ENCODE results near the gene ERBB2.
"Not testable (repeated sequence)": the region's sequence is repeated elsewhere in the genome, so short reads cannot be mapped to it uniquely, and the experiment has no call there.

The ERBB2 gene

DNA sequence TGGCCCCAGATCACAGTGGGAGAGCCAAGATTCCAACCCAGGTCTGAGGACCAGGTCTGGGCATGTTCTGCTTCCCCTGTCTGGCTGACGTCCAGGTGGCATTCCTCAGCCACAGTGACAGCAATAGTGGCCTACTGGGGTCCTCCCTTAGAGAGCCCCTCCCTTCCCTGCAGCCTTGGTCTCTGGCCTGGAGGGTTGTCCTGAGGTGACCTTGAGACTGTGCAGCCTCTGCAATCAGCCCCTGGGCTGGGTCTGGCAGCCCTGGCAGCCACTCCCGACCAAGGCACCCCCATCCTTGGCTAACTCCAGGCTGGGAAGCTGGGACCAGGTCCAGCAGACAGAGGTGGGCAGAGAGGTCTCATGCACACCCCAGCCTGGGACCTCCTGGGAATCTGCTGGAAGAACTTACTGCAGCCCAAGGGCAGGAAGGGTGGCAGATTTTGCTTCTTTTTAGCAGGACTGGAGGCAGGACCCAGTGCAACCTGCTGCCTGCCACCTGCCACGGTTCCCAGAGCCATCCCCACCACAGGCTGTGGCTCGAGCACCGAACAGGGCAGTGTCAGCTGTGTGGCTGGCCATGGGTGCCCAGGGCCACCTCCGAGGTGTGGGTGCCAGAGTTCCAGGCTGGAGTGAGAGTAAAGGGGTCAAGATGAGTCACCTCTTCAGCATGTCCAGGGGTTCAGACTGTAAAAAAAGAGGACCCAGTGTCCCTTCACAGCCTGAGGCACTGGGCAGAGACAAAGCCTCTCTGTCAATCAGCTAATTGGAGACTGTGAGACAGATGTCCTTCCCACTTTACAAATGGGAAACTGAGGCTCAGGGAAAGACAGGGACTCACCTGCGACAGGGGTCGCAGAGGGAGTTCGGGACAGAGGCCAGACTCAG, 50.5 kb downstream of the ERBB2 start:
- no peak for FAIRE-seq

- no peak for FAIRE-seq
Measured at GRCh38 chr17:39751016-39751543, 51.2 kb downstream of the ERBB2 start.

- no peak for FAIRE-seq
Measured at GRCh38 chr17:39751637-39752036, 51.8 kb downstream of the ERBB2 start.

- FAIRE-seq = no peak
Measured at GRCh38 chr17:39752241-39752881, 52.5 kb downstream of the ERBB2 start.

GRCh38 chr17:39753514-39754160, 53.8 kb downstream of the ERBB2 start:
- FAIRE-seq = no peak

DNA sequence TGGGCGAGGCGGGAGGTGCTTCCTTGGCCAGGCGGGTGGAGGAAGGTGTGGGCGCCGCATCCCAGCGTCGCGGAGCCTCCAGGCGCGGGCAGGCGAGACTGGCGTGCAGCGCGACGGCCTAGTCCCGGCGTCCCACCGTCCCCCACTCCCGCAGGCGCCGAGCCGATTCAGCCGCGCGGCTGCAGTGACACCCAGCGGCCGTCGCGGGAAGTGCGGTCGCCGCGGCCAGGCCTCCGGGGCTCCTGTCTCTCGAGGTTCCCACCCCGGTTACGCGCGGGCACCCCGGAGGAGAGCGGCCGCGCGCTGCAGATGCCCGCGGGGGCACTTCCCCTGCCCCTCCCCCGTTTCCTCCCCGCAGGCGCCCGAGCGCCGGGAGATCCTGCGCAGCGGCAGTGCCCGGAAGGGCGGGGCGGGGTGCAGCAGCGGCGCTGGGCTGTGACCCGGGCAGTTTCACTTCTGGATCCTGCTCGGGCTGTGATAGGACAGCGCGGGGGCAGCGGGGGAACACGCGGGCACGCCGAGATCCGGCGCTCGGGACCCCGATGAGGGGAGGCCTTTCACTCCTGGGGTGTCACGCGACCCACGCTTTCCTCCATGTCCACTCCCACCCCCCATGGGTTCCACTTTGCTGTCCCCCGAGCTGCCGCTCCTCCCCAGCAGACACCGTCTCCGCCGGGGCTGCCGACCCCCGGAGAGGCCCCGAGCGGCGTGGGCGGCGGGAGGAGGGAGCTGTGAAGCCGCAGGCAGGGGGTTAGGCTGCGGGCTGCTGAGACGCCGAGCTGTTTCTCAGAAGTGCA, 54.5 kb downstream of the ERBB2 start:
- no peak for FAIRE-seq

DNA sequence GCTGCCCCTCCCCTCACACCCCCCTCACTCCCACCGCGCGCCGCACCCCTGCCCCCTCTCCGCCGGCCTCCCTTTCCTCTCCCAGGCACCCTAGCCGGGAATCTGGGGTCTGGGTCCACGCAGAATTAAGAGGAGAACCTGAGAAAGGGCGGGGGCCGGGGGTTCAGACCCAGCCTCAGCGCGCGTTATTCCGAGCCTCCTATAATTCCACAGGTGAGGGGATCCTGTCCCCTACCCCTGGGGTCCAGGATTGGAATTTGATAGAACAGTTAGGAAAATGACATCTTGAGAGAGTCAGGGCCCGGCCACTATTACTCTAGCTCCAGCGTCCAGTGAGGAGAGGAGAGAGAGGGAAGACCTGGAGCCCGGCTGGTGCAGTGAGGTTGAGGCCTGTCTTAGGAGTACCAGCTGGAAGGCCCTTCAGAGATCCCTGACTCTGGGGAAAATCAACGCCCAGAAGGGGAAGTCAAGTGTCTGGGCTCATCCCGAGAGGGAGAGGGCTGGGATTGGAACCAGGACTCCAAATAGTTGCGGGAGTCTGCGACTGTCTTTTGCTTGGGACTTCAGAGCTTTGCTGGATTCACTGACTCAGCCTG, 55.2 kb downstream of the ERBB2 start:
- no peak for FAIRE-seq

GRCh38 chr17:39755554-39756379, 55.9 kb downstream of the ERBB2 start:
- FAIRE-seq = no peak

DNA sequence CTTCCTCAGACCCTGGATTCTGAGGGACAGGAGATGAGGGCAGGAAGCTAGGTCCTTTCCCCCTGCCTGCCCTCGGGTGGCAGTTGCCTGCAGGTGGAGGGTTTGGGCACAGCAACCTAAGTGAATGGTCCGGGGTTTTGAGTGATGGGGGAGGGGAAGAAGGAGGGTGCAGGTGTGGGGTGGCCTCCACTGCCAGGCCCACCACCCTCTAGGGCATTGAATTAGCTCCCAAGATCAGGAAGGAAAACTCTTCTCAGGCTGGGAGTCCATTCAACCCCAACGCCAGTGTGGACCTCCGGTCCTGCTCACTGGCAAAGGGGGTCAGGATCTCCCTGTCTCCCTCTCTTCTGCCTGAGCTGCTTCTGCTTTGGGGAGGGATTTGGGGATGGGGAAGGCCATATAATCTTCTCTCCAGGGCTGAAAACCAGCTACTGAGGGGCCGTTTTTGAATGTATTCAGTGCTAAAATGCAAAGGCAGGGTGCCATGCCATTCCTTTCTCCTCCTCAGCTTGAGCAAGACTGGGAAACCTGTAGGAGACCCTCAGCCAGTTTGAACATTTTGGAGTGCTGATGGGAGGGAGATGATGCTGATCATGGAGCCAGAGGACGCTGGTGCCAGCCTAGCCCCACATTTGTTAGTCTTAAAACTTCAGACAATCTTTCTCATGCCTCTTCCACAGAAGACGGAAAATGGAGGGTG, 56.7 kb downstream of the ERBB2 start:
- FAIRE-seq = no peak

GRCh38 chr17:39757176-39757662, 57.4 kb downstream of the ERBB2 start:
- no peak for FAIRE-seq

DNA sequence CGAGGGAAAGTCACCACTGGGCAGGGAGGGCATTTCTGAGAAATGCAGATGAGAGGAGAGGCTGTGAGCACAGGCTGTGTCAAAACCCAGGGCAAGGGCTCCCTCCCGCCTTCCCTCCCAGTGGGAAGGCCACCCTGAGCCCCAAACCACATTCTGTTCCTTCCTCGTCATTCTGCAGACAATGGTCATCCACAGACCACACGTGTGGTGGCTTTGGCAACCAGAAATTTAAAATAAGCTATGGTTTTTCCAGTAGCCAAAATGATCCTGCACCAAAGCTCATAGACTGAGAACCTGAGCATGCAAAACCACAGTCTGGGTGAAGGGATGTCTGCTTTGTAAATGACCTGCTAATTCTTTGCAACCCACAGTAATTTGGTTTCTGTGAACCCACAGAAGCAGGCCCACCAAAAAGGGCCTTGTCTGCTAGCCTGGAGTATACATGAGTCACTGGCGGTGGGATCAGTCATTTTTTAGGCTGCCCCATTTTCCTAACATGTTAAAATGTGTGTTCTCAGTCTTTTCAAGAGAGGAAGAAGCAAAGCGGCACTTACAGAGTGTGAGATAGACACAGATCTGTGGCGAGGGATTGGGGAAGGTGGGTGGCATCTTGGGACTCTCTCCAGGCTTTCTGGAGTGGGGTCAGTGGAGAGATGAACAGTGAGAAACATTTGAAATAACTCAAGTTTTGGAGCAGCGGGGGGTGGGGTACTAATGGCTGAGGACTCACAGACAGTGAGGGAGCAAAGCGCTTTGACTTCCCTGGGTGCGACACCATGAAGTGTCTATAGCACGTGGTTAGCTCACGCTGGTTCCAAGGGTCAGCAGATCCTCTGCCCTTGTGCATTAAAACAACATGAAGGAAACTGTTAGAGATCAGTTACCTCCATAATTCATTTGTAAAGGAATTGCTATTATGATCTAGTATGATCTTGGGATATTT, 58.3 kb downstream of the ERBB2 start:
- no peak for FAIRE-seq

GRCh38 chr17:39759204-39759603, 59.3 kb downstream of the ERBB2 start:
- FAIRE-seq = no peak

GRCh38 chr17:39761861-39762496, 62.1 kb downstream of the ERBB2 start:
- no peak for FAIRE-seq

- no peak for FAIRE-seq
Measured at GRCh38 chr17:39763051-39763820, 63.4 kb downstream of the ERBB2 start.

DNA sequence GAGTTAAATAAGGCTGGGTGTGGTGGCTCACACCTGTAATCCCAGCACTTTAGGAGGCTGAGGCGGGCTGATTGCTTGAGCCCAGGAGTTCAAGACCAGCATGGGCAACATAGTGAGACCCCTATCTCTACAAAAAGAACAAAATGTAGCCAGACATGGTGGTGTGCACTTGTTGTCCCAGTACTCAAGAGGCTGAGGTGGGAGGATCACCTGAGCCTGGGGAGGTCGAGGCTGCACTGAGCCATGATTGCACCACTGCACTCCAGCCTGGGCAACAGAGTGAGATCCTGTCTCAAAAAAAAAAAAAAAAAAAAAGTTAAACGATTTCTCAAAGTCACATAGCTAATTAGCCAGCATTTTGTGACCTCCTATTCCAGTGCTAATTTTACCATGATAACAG, 64.3 kb downstream of the ERBB2 start:
- not testable (repeated sequence) for FAIRE-seq

- FAIRE-seq = no peak
Measured at GRCh38 chr17:39765175-39765574, 65.3 kb downstream of the ERBB2 start.

GRCh38 chr17:39765766-39766165, 65.9 kb downstream of the ERBB2 start:
- no peak for FAIRE-seq

DNA sequence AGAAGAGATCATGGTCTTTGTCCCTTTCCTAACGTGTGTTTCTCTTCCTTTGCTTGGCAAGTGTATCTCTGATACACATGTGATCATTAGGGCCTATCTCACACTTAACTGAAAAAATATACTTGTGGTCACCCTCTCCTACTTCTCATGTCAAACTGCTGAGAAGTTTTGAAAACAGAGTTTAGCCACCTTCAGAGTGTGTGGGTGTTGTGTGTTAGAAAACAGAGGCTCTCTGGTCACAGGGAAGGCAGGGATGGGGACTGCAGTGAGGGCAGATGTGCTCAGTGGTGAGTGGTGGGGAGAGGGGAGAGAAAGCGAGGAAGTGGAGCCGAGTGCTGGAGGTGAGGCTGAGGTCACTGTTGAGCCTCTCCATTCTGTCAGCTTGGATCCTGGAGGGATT, 67.3 kb downstream of the ERBB2 start:
- no peak for FAIRE-seq
